SK-N-SH treated with all-trans-retinoic acid at 6 μM for 48 hours (cell line): Measurements from ENCODE around the gene SFXN5.

Source experiments
- ATAC-seq: fragments of 200-7000 bp; cut with Tn5 transposase; 3 replicates; pipeline ENCODE4 v1.9.1; 2020; ENCODE audit warnings: mild to moderate bottlenecking, moderate library complexity
- ARNTL ChIP-seq: fragments of 450-650 bp; formaldehyde crosslinking; IDR thresholded peaks from 2 replicates; pipeline ENCODE4 v1.5.0; 2020; ENCODE audit warnings: low read depth, mild to moderate bottlenecking, moderate library complexity, borderline replicate concordance
- CREB5 ChIP-seq: fragments of 250-450 bp; sonication (Bioruptor Pico); IDR thresholded peaks from 2 replicates; pipeline ENCODE4 v1.5.1; 2020; ENCODE audit warnings: low read depth, mild to moderate bottlenecking, moderate library complexity
- CSDC2 ChIP-seq: fragments of 250-450 bp; sonication (Bioruptor Pico); IDR thresholded peaks from 2 replicates; pipeline ENCODE4 v1.5.0; 2020; ENCODE audit warnings: mild to moderate bottlenecking, moderate library complexity
- ESRRG ChIP-seq: fragments of 250-450 bp; sonication (Bioruptor Pico); IDR thresholded peaks from 2 replicates; pipeline ENCODE4 v1.6.1; 2021; ENCODE audit warnings: mild to moderate bottlenecking
- GLIS3 ChIP-seq: fragments of 250-450 bp; sonication (Bioruptor Pico); IDR thresholded peaks from 2 replicates; pipeline ENCODE4 v1.5.0; 2020; ENCODE audit warnings: mild to moderate bottlenecking, moderate library complexity
- ISL1 ChIP-seq: fragments of 250-450 bp; sonication (Bioruptor Pico); IDR thresholded peaks from 2 replicates; pipeline ENCODE4 v2.1.2; 2022; ENCODE audit warnings: mild to moderate bottlenecking, moderate library complexity
- OSR1 ChIP-seq: fragments of 250-450 bp; sonication (Bioruptor Pico); IDR thresholded peaks from 2 replicates; pipeline ENCODE4 v1.8.0; 2022; ENCODE audit warnings: moderate library complexity, mild to moderate bottlenecking, inconsistent platforms
- POU6F1 ChIP-seq: fragments of 250-450 bp; sonication (Bioruptor Pico); IDR thresholded peaks from 2 replicates; pipeline ENCODE4 v1.8.0; 2021; ENCODE audit warnings: low read depth, mild to moderate bottlenecking, moderate library complexity, borderline replicate concordance
- TCF4 ChIP-seq: fragments of 250-450 bp; sonication (Bioruptor Pico); IDR thresholded peaks from 2 replicates; pipeline ENCODE4 v1.8.0; 2021; ENCODE audit warnings: mild to moderate bottlenecking, moderate library complexity, borderline replicate concordance
- TOX ChIP-seq: fragments of 250-450 bp; sonication (Bioruptor Pico); IDR thresholded peaks from 2 replicates; pipeline ENCODE4 v1.8.0; 2021; ENCODE audit warnings: mild to moderate bottlenecking, moderate library complexity, borderline replicate concordance
- TSHZ2 ChIP-seq: fragments of 250-450 bp; sonication (Bioruptor Pico); IDR thresholded peaks from 2 replicates; pipeline ENCODE4 v1.5.0; 2020; ENCODE audit warnings: mild to moderate bottlenecking, moderate library complexity
- ZC3H10 ChIP-seq: fragments of 250-450 bp; sonication (Bioruptor Pico); IDR thresholded peaks from 2 replicates; pipeline ENCODE4 v1.5.1; 2021; ENCODE audit warnings: mild to moderate bottlenecking, moderate library complexity
- ZFP3 ChIP-seq: fragments of 250-450 bp; sonication (Bioruptor Pico); IDR thresholded peaks from 2 replicates; pipeline ENCODE4 v1.5.0; 2020; ENCODE audit warnings: mild to moderate bottlenecking, moderate library complexity
- ZFP30 ChIP-seq: fragments of 450-650 bp; formaldehyde crosslinking; IDR thresholded peaks from 2 replicates; pipeline ENCODE4 v1.5.0; 2022; ENCODE audit warnings: mild to moderate bottlenecking, moderate library complexity
- ZNF70 ChIP-seq: fragments of 450-650 bp; formaldehyde crosslinking; IDR thresholded peaks from 2 replicates; pipeline ENCODE4 v1.5.0; 2020; ENCODE audit warnings: mild to moderate bottlenecking, moderate library complexity
- TF ChIP-seq, protein P1 (sequence below): fragments of 250-450 bp; sonication (Bioruptor Pico); IDR thresholded peaks from 2 replicates; pipeline ENCODE4 v1.5.1; 2021; ENCODE audit warnings: mild to moderate bottlenecking, moderate library complexity
- TF ChIP-seq, protein P2 (sequence below): fragments of 250-450 bp; sonication (Bioruptor Pico); IDR thresholded peaks from 2 replicates; pipeline ENCODE4 v1.8.0; 2020; ENCODE audit warnings: mild to moderate bottlenecking, moderate library complexity, borderline replicate concordance

Gene SFXN5

GRCh38 chr2:73104933-73105332, 33.4 kb upstream of the SFXN5 start (continued):
- no peak for TF ChIP-seq ARNTL (CRISPR knock-in tag)
- no peak for TF ChIP-seq GLIS3 (CRISPR knock-in tag)
- TF ChIP-seq, protein P1, sequence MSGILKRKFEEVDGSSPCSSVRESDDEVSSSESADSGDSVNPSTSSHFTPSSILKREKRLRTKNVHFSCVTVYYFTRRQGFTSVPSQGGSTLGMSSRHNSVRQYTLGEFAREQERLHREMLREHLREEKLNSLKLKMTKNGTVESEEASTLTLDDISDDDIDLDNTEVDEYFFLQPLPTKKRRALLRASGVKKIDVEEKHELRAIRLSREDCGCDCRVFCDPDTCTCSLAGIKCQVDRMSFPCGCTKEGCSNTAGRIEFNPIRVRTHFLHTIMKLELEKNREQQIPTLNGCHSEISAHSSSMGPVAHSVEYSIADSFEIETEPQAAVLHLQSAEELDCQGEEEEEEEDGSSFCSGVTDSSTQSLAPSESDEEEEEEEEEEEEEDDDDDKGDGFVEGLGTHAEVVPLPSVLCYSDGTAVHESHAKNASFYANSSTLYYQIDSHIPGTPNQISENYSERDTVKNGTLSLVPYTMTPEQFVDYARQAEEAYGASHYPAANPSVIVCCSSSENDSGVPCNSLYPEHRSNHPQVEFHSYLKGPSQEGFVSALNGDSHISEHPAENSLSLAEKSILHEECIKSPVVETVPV (CRISPR knock-in tag) = no peak

DNA sequence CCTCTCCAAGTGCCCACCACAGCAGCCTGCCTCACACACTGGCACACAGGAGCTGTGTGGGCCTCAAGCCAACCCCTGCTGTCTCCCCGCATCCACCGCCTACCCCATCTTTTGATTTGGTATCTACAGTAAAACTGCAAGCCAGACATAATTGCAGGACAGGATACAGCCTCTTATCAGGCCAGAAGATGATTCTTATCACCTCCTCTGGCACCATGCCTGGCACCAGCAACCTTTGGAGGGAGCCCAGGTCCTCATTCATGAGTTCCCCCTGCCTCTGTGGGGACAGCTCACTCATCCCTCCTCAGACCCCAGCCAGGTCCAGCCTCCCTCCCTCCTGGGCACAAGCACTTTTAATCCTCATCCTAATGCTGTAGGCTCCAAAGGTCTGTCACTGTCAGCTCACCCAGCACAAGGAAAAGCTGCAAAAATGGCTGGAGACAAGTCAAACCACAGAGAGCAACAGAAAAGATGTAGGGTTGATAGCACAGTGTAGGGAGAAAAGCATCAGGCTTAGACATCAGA, 31.6 kb upstream of the SFXN5 start:
- TF ChIP-seq POU6F1 (CRISPR knock-in tag) (no peak), TCF4 (peak; percentile 68; the same call in 1 of the 2 replicates)
- peak; percentile 64 for ATAC-seq

- TF ChIP-seq ESRRG = no peak
- no peak for TF ChIP-seq TOX (CRISPR knock-in tag)
- TF ChIP-seq TSHZ2 (CRISPR knock-in tag) = no peak
- TF ChIP-seq ZNF70 = no peak
- TF ChIP-seq, all 23 proteins: peak for 0
Observed at GRCh38 chr2:73101626-73102256, 30.2 kb upstream of the SFXN5 start.

DNA sequence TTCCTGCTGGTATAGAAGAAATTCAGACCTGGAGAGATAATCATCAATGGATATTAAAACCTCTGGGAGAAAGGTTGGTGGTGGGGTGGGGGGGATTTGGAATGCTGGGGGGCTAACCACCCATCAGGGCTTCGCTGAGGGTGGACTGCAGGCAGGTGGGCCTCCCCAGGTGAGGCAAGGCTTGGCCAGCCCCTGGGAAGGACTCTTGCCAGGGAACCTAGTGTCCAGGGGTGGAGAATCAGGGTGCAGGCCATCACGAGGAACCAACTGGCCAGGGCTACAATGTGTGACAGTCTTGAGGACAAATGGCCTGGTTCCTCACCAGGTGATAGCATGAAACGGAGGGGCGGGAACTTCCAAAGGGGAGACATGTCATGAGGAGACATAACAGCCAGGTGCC, 29.4 kb upstream of the SFXN5 start:
- TF ChIP-seq ISL1 (CRISPR knock-in tag) = no peak
- TF ChIP-seq ZC3H10 (CRISPR knock-in tag) = no peak
- TF ChIP-seq POU6F1 (CRISPR knock-in tag) = no peak
- TF ChIP-seq, all 23 proteins: peak for 0
- ATAC-seq = no peak

More at GRCh38 chr2:73101626-73102256, 30.2 kb upstream of the SFXN5 start:
- ATAC-seq = no peak

- no peak for TF ChIP-seq ZC3H10 (CRISPR knock-in tag)
- no peak for TF ChIP-seq ZFP30 (CRISPR knock-in tag)
- no peak for TF ChIP-seq CREB5
- no peak for TF ChIP-seq TCF4
- no peak for TF ChIP-seq CSDC2 (CRISPR knock-in tag)
- TF ChIP-seq GLIS3 (CRISPR knock-in tag) = no peak
- no peak for TF ChIP-seq TOX (CRISPR knock-in tag)
- TF ChIP-seq, protein P2, sequence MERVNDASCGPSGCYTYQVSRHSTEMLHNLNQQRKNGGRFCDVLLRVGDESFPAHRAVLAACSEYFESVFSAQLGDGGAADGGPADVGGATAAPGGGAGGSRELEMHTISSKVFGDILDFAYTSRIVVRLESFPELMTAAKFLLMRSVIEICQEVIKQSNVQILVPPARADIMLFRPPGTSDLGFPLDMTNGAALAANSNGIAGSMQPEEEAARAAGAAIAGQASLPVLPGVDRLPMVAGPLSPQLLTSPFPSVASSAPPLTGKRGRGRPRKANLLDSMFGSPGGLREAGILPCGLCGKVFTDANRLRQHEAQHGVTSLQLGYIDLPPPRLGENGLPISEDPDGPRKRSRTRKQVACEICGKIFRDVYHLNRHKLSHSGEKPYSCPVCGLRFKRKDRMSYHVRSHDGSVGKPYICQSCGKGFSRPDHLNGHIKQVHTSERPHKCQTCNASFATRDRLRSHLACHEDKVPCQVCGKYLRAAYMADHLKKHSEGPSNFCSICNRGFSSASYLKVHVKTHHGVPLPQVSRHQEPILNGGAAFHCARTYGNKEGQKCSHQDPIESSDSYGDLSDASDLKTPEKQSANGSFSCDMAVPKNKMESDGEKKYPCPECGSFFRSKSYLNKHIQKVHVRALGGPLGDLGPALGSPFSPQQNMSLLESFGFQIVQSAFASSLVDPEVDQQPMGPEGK (CRISPR knock-in tag) = no peak
- TF ChIP-seq ZFP3 (CRISPR knock-in tag) = no peak
- TF ChIP-seq OSR1 = no peak
- TF ChIP-seq, protein P1 (CRISPR knock-in tag) = no peak
- no peak for ATAC-seq
Observed at GRCh38 chr2:73099486-73099885, 28.0 kb upstream of the SFXN5 start.
